CD4-positive, alpha-beta T cell treated with Interleukin-4 for 1 hour (primary cell): ENCODE results near the gene ENO1.
"Not testable (repeated sequence)": the region's sequence is repeated elsewhere in the genome, so short reads cannot be mapped to it uniquely, and the experiment has no call there.

Experiments used
- DNase-seq, 2 donors: peaks; one replicate each; pipeline ENCODE4 v3.0.0-alpha.2; 2020 to 2022

The ENO1 gene

DNA sequence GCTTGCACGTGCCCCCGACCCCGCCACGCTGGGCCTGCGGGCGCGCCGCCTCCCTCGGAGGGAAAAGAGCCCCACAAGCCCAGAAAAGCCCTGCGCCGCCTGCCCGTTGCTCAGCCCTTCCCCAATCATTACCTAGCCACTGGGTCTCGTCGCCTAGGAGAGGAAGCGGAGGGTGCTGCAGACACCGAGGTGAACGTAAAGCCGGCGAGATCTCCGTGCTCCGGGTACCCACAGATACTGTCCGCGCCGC, at the start of gene ENO1:
ENO1 (minus strand) TSS at position 239 of the 250 bp plus-strand sequence. CDS start 3,778 bp downstream, outside the sequence.
- DNase-seq, result no peak

DNA sequence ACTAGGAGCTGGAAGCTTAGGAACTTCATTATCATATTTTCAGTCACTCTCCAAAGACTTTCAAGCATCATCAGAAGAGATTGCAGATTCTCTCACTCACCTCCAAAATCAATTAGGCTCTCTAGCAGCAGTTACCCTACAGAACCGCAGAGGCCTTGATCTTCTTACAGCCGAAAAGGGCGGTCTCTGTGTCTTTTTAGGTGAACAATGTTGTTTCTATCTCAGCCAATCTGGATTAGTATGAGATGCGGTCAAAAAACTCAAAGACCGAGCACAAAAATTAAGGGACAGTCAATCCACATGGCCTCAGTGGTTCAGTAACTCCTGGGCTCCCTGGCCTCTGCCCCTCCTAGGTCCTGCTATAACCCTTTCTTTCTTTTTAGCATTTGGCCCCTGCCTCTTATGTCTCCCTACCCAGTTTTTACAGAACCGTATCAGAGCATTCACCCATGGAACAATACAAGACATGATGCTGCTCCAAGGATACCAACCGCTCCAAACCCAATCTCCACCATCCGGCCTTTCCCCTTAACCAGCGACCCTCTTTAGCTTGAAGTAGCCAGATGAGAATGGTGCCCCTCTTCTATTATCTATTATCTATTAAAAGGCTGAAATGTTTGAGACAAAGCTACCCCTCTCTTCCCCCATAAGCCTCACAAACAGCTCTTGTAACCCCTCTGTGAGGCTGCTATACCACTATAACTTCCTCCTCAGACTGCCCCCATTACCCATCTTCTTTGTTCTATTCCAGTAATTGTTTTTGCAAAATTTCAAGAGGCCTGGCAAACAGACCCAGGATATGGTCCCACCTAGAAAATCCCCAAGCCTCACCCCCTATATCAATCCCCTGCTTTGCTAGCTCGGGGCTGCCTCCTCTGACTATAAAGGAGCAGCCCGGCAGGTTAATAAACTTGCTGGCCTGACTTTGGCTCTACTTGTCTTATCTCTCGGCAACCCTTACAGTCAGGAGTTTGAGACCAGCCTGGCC, 48.5 kb upstream of the ENO1 start:
- DNase-seq, result peak; percentile 38 to 62

DNA sequence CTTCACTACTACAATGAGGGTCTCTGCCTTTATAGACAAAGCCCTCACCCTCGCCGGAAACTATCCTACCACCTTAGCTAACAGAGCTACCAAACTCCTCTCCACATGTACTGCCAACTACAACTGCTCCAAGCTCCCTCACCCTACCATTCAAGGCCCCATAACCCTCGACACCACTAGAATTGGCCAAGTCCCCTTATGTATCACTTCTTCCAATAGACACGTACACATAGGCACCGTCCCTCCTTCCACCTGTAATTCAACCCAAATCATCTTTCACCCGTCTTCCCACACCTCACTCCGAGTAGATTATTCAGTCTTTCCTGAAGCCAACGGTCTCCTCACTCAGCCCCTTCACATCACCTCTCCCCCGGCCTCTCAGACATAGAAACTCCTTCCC, 47.5 kb upstream of the ENO1 start:
- no peak for DNase-seq

DNA sequence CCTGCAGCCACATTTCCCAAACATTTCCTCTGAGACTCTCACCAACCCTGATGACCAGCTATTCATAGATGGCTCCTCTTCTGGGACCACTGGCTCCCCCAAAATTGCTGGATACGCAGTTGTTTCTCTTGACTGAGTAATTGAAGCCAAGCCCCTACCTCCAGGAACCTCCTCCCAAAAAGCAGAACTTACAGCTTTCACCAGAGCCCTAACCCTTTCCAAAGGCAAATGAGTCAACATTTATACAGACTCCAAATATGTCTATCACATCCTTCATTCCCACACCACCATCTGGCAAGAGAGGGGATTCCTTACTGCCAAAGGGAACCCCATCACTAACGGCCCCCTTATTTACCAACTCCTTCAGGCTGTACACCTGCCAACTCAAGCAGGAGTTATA, 46.9 kb upstream of the ENO1 start:
- no peak for DNase-seq

DNA sequence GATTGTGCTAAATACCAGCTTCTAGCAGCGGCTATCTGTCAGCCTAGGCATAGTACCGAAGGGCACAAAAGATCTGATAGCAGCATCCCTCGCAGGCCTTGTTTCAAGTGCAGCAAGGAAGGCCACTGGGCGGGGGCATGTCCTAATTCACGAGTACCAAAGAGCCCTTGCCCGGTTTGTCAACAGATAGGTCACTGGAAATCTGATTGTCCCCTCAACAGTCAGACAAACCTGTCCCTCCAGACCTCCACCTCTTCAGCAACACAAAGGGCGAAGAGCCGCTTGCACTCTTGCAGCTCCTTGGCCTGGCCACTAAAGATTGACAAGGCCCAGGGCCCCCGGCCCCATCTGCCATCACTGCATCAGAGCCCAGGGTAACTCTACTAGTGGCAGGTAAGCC, 44.5 kb upstream of the ENO1 start:
- DNase-seq, result no peak

DNA sequence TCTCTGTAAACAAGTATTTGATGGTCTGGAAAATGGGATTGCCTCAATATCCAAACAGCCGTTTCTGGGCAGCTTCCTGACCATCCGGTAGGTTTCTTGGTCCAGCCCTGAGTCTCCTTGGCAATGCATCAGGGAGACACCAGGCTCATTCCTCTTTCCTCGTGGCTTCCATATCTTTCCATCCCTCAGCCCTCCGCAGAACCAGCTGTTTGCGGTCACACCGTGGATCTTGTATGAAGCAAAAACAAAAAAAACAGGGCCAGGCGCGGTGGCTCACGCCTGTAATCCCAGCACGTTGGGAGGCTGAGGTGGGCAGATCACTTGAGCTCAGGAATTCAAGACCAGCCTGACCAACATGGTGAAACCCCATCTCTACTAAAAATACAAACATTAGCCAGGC, 39.0 kb upstream of the ENO1 start:
- not testable (repeated sequence) for DNase-seq

DNA sequence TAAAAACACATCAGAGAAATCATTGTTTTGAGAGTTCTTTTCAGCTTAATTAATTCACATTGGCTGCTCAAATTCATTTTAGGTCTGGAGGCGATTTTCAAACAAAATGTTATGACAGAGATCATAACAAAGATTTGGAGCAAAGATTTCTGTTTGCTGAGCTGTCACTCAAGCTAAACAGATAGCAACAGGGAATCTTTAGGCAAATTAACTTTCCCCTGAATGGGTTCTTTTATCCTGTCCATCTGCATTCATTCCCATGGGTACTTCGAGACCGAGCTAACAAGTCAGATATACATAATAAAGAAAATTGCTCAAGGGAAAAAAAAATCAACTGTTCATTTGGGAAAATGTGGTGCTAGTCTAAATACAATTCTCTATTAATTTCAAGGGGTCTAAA, 37.0 kb upstream of the ENO1 start:
- no peak for DNase-seq

DNA sequence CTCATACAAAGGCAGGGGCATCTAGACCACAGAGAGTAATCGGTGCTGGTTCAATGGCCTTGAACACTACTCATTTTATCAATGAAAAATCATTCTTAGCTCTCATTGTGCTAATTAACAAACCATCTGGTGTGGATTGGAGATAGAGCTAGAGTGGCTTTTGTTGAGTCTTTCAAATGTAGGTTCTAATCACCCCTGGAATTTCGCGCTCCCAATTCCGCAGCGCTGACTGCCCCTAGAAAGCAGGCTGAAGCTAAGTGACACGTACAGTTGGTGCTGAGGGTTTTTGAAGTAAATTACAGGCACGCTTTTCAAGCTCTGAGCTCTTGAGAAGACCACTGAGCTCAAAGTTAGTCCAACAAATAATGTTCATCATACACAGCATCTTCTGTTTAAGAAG, 36.0 kb upstream of the ENO1 start:
- DNase-seq, result no peak

DNA sequence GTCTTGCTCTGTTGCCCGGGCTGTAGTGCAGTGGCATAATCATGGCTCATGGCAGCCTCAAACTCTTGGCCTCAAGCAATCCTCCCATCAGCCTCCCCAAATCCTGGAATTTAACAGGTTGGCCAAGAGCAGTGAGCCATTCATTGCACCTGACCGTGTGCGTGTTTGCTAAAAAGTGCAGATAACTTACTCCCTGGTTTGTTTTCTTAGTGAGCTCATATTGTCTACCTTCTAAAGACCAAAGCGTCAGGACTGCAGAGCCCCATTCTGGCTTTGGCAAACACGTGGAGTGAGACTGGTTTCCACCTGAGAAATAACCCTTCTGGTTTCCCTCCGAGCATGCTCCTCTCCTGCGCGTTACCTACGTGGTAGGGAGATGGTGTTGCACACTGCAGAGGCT, 35.0 kb upstream of the ENO1 start:
- no peak for DNase-seq

DNA sequence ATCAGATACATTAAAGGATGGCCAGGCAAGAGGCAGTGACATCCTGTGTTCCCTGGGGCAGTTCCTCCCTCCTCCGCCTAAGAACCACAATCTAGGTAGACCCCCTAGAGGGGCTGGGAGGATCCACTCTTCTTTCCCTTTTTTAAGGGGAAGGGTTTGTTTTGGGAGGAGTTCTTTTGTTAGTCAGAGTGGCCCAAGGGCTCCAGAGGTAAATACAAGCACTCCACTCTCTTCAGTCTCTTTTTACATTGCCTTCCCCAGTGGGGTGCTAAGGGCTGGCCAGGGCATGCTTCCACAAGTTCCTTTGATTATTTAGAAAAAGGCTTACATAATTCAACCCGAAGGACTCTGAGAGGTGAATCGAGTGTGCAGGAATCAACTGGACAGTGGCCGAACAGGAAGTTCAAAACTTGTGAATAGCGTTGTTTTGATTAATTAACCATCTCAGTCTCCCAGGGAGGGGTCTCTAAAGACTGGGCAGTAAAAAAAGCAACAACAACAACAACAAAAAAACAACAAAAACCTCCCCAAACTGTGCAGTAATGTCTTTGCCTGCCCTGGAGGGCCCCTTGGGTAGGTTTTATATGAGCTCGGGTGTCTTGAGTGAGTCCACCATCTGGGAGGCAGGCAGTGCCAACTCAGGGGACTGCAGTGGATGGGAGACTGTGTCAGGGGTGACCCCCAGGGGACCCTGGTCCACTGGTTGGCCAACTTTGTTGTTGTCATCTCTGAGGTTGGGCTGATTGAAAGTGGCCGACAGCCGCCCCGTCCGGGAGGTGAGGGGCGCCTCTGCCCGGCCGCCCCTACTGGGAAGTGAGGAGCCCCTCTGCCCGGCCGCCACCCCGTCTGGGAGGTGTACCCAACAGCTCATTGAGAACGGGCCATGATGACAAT, 33.2 kb upstream of the ENO1 start:
- no peak for DNase-seq

DNA sequence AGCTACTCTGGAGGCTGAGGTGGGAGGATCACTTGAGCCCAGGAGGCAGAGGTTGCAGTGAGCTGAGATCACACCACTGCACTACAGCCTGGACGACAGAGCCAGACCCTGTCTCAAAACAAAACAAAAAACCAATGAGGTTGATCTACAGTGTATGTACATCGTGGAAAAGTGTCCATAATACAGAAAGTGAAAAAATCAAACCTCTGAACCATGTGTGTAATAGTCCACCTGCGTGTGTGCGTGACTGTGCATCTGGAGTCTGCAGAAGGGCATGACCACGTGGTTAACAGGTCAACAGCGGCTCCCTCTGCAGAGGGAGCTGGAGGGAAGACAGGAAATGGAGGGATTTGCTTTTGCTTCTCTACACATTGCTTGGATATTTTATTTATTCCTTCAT, 32.4 kb upstream of the ENO1 start:
- DNase-seq, result no peak

DNA sequence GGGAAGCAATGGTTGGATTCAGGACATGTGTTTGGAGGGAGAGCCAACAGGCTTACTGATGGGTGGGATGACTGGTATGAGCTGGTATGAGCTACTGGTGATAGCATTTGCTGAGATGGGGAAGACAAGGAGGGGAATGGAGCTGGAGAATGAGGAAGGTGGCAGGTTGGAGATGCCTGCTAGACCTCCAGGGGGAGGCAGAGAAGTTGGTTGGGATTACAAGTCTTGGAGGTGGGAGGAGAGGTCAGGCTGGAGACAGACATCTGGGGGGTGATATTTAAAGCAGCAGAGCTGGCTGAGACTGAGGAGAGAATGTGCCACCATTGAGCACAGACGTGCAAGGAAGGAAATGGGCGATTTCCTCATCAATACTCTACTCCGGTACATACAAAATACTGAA, 31.8 kb upstream of the ENO1 start:
- no peak for DNase-seq

DNA sequence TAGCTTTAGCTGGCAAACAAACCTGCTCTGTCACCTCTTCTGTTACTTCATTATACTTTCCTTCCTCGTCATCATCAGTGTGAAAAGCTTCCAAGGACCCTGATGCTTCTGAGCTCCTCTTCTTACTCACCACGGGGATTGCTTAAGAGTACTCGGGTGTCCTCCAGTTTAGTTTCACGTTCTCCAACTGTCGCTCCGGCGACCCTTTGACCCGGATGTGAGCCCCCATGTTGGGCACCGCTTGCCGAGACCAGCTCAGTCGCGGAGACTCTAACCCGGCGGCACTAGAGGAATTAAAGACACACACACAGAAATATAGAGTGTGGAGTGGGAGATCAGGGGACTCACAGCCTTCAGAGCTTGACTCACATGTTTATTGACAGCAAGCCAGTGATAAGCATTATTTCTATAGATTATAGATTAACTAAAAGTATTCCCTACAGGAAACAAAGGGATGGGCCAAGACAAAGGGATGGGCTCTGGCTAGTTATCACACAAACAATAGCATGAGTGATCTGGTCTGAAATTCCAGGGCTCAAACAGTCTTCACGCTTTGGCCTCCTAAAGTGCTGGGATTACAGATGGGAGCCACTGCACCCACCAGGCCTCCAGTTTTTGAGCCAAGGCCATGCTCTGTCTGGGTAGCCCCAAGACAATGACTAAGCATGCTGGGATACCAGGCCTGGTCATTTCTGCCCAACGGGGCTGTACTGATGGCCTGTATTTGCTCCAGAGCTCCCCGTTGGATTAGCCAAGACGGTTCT, 30.1 kb upstream of the ENO1 start:
- peak in 1 of 2 donors; percentile 22 for DNase-seq

DNA sequence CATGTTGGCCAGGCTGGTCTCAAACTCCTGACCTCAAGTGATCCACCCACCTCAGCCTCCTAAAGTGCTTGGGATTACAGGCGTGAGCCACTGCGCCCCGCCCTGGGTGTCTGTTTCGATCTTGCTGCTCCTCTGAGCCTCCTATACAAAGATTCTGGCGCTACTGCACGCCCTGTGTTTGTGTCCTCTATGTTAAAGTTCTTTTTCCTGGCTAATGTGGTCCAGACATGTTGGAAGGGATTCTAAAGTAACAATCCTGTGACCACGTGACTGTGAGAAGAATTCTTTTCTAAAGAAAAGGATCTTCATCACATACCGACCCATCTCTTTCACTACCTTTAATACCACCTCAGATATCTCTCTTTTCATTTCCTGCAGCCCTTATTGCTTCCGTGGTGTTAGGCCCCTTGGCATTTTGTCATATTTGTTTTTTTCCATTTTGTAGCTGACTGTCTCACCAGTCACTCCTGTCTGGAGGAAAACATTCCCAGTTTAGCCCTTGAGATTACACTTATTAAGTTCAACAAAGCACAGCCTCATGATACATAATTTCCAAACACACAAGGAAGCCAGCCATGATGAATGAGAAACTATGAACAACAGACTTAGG, 27.2 kb upstream of the ENO1 start:
- DNase-seq, result no peak

DNA sequence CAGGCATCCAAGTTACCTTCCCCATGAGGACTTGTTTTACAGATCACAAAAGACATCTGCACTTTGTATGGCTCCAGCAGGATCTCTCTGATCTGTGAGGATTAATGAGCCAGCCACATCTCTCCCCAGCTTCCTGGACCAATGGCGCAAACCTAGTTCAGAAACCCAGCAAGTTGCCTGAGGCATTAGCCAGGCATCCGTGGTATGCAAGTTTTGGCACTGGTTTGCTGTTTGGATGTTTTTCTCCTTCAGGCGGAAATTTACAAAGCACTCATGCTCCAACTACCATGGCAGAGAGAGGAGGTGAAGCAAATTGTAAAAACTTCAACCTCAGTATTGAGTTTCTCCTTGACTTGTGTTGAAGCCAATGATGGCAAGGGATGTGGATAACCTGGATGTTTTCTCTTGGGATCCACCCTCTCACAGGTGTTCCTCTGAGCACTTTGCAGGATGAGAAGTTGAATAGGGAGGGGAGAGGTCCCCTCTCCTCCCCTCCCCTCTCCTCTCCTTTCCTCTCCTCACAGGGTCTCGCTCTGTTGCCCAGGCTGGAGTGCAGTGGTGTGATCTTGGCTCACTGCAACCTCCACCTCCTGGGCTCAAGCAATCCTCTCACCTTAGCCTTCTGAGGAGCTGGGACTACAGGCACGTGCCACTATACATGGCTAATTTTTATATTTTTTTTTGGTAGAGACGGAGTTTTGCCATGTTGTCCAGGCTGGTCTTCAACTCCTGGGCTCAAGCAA, 25.6 kb upstream of the ENO1 start:
- DNase-seq, result no peak

DNA sequence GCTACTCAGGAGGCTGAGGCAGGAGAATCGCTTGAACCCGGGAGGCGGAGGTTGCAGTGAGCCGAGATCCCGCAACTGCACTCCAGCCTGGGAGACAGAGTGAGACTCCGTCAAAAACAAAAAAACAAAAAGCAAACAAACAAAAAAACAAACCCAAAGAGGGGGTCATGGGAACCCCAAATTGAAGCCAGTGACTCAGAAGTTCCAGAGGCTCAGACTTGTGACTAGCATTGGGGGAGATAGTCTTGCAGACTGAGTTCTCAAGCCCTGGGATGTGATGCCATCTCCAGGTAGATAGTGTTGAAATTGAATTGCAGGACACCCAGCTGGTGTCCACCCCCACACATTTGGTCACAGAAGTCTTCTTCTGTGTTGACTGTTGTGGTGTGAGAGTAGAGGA, 24.9 kb upstream of the ENO1 start:
- DNase-seq, result no peak

DNA sequence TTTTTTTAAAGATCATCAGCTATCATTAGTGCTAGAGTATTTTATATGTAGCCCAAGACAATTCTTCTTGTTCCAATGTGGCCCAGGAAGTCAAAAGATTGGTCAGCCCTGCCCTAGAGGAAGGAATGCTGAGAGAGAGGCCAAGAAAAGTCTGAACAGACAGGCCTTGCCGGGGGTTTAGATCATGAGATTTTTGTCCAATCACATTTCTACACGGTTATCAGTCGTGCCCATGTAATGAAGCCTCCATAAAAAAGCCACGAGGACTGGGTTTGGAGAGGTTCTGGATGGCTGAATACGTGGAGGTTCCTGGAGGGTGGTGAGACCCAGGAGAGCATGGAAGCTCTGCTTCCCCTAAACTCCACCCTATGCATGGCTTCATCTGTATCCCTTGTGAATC, 24.3 kb upstream of the ENO1 start:
- DNase-seq, result no peak

DNA sequence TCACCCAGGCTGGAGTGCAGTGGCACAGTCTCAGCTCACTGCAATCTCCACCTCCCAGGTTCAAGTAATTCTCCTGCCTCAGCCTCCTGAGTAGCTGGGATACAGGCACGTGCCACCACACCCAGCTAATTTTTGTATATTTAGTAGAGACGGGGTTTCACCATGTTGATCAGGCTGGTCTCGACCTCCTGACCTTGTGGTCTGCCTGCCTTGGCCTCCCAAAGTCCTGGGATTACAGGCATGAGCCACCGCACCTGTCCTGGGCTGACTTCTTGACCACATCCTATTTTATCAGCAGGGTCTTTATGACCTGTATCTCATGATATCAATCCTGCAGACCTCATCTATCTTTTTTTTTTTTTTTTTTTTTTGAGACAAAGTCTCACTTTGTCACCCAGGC, 22.2 kb upstream of the ENO1 start:
- not testable (repeated sequence) for DNase-seq

DNA sequence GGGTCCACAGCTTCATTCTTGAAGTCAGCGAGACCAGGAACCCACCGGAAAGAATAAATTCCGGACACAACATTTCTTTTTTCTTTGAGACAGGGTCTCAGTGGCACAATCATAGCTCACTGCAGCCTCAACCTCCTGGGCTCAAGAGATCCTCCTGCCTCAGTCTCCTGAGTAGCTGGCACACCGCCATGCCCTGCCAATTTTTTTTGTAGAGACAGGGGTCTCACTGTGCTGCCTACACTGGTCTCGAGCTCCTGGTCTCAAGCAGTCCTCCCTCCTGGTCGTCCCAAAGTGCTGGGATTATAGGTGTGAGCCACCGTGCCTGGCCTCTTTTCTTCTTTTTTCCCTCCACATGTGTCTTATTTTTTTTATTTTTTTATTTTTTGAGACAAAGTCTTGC, 20.6 kb upstream of the ENO1 start:
- no peak for DNase-seq

DNA sequence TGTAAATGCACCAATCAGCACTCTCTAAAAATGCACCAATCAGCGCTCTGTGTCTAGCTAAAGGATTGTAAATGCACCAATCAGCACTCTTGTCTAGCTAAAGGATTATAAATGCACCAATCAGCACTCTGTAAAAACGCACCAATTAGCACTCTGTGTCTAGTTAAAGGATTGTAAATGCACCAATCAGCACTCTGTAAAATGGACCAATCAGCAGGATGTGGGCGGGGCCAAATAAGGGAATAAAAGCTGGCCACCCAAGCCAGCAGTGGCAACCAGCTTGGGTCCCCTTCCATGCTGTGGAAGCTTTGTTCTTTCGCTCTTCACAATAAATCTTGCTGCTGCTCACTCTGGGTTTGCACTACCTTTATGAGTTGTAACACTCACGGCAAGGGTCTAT, 19.9 kb upstream of the ENO1 start:
- not testable (repeated sequence) for DNase-seq

DNA sequence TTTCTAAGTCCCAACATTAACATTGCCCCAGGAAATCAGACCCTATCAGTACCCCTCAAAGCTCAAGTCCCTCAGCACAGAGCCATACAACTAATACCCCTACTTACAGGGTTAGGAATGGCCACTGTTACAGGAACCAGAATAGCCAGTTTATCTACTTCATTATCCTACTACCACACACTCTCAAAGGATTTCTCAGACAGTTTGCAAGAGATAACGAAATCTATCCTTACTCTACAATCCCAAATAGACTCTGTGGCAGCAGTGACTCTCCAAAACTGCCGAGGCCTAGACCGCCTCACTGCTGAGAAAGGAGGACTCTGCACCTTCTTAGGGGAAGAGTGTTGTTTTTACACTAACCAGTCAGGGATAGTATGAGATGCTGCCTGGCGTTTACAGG, 19.0 kb upstream of the ENO1 start:
- not testable (repeated sequence) for DNase-seq

DNA sequence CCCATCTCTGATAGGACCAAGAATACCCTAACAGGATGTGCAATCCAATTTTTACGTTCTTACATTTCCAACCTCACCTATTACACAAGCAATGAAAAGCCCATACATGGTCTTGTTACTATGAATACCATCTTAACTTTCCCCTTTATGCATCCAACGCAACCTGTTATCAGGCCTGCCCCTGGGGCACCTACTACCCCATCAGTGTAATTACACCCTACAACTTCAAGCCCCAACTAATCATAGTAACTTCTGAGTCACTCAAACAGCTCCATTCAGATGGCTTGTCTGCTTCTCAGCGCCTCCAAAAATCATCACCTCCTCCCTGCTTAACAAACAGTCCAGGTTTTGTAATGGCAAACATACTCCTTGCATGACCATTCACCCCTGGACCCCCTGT, 18.3 kb upstream of the ENO1 start:
- DNase-seq, result not testable (repeated sequence)
